Nephron (organoid): Measurements from ENCODE around the gene KIF5B.

ENCODE experiments used
- H3K27ac Mint-ChIP-seq, 3 experiments: 2 replicates each; pipeline ENCODE4 v1.8.0; 2020; ENCODE audit warnings: mixed read lengths in 3 of 3, mild to moderate bottlenecking in 2 of 3, moderate library complexity in 1 of 3
- H3K27me3 Mint-ChIP-seq: 2 replicates; pipeline ENCODE4 v1.8.0; 2021; ENCODE audit warnings: low read depth, mild to moderate bottlenecking, moderate library complexity, mixed read lengths
- H3K36me3 Mint-ChIP-seq: 2 replicates; pipeline ENCODE4 v1.8.0; 2020; ENCODE audit warnings: low read depth, mixed read lengths
- H3K4me1 Mint-ChIP-seq: 2 replicates; pipeline ENCODE4 v1.8.0; 2020; ENCODE audit warnings: mixed read lengths
- H3K4me3 Mint-ChIP-seq, 3 experiments: 2 replicates each; pipeline ENCODE4 v1.8.0; 2020; ENCODE audit warnings: mild to moderate bottlenecking in 3 of 3, mixed read lengths in 3 of 3, moderate library complexity in 2 of 3
- H3K9me3 Mint-ChIP-seq: 2 replicates; pipeline ENCODE4 v1.8.0; 2020; ENCODE audit warnings: mixed read lengths
- CTCF ChIP-seq, 3 experiments: fragments of 200-600 bp; sonication (generic); IDR thresholded peaks; one replicate each; pipeline ENCODE4 v1.5.0; 2021; ENCODE audit warnings: antibody characterized with exemption in 3 of 3; ENCODE audit not compliant: unreplicated experiment in 3 of 3

KIF5B gene

GRCh38 chr10:32036922-32037321 lies 19.3 kb downstream of the KIF5B start:
- H3K4me1 Mint-ChIP-seq: peaks cover 18% of the 10 kb centered on the region
- no peaks in the 10 kb centered on the region for H3K27me3 Mint-ChIP-seq
- H3K9me3 Mint-ChIP-seq: no peaks in the 10 kb centered on the region
- peaks cover 78% of the 10 kb centered on the region for H3K36me3 Mint-ChIP-seq
- no peak overlapping the region for H3K27ac Mint-ChIP-seq
- no peak for TF ChIP-seq CTCF (IDR thresholded peaks at IDR 0.05; ENCODE audit: unreplicated experiment in 3 of 3)
- no peak overlapping the region for H3K4me3 Mint-ChIP-seq

GRCh38 chr10:32035038-32035437 lies 21.2 kb downstream of the KIF5B start:
- TF ChIP-seq CTCF (IDR thresholded peaks at IDR 0.05; ENCODE audit: unreplicated experiment in 3 of 3): no peak
- no peak overlapping the region for H3K27ac Mint-ChIP-seq
- peaks cover 7% of the 10 kb centered on the region for H3K4me1 Mint-ChIP-seq
- no peak overlapping the region for H3K4me3 Mint-ChIP-seq
- H3K36me3 Mint-ChIP-seq: peaks cover 86% of the 10 kb centered on the region
- no peaks in the 10 kb centered on the region for H3K27me3 Mint-ChIP-seq
- H3K9me3 Mint-ChIP-seq: no peaks in the 10 kb centered on the region

GRCh38 chr10:32033171-32033570 lies 23.1 kb downstream of the KIF5B start:
- no peak overlapping the region for H3K27ac Mint-ChIP-seq
- no peaks in the 10 kb centered on the region for H3K4me1 Mint-ChIP-seq
- no peak overlapping the region for H3K4me3 Mint-ChIP-seq
- no peaks in the 10 kb centered on the region for H3K27me3 Mint-ChIP-seq
- H3K9me3 Mint-ChIP-seq: no peaks in the 10 kb centered on the region
- TF ChIP-seq CTCF (IDR thresholded peaks at IDR 0.05; ENCODE audit: unreplicated experiment in 3 of 3): no peak
- peaks cover 92% of the 10 kb centered on the region for H3K36me3 Mint-ChIP-seq

- Mint-ChIP-seq H3K36me3 (peaks cover 93% of the 10 kb centered on the region), H3K27ac (peak overlapping the region in 1 of 3 experiments; percentile 34), H3K27me3 (no peaks in the 10 kb centered on the region), H3K9me3 (no peaks in the 10 kb centered on the region), H3K4me1 (no peaks in the 10 kb centered on the region), H3K4me3 (no peak overlapping the region)
- no peak for TF ChIP-seq CTCF (IDR thresholded peaks at IDR 0.05; ENCODE audit: unreplicated experiment in 3 of 3)
These were observed 24.3 kb downstream of the KIF5B start for GRCh38 chr10:32031920-32032319.

GRCh38 chr10:32031424-32031823 lies 24.8 kb downstream of the KIF5B start:
- H3K4me1 Mint-ChIP-seq: no peaks in the 10 kb centered on the region
- no peaks in the 10 kb centered on the region for H3K9me3 Mint-ChIP-seq
- no peak overlapping the region for H3K4me3 Mint-ChIP-seq
- H3K27me3 Mint-ChIP-seq: no peaks in the 10 kb centered on the region
- peaks cover 93% of the 10 kb centered on the region for H3K36me3 Mint-ChIP-seq
- no peak for TF ChIP-seq CTCF (IDR thresholded peaks at IDR 0.05; ENCODE audit: unreplicated experiment in 3 of 3)
- no peak overlapping the region for H3K27ac Mint-ChIP-seq

- H3K4me1 Mint-ChIP-seq: no peaks in the 10 kb centered on the region
- peaks cover 85% of the 10 kb centered on the region for H3K36me3 Mint-ChIP-seq
- TF ChIP-seq CTCF (IDR thresholded peaks at IDR 0.05; ENCODE audit: unreplicated experiment in 3 of 3): no peak
- no peak overlapping the region for H3K4me3 Mint-ChIP-seq
- H3K9me3 Mint-ChIP-seq: no peaks in the 10 kb centered on the region
- H3K27ac Mint-ChIP-seq: no peak overlapping the region
- H3K27me3 Mint-ChIP-seq: no peaks in the 10 kb centered on the region
These were observed 27.5 kb downstream of the KIF5B start for GRCh38 chr10:32028710-32029109.
